Panc1 (cell line): ENCODE results near the gene GFAP. TPM values are rescaled to one million over a fixed set of nuclear protein-coding genes. Genes with fewer than 3 reads are reported as not detected.

Source experiments
- ATAC-seq: fragments of 200-7000 bp; cut with Tn5 transposase; 2 replicates; pipeline ENCODE4 v1.9.1; 2020; ENCODE audit warnings: mild to moderate bottlenecking, moderate library complexity
- BruUV-seq: library from RNA; stranded (reverse); fragments of 400-500 nt; replicated peaks from 2 replicates; lab custom pipeline; 2021; lab: Mats Ljungman, UMichigan
- CTCF ChIA-PET: fragments of 300-600 bp; sonication (Branson Sonifier 250); formaldehyde crosslinking; loops from one replicate; lab custom pipeline; 2022; ENCODE audit warnings: antibody characterized with exemption; lab: Charles Lee
- POLR2A ChIA-PET: fragments of 300-600 bp; sonication (Branson Sonifier 250); formaldehyde crosslinking; loops from one replicate; lab custom pipeline; 2022; ENCODE audit warnings: antibody characterized with exemption; lab: Charles Lee
- DNase-seq: peaks from one replicate; pipeline ENCODE4 v3.0.0-alpha.2; 2010; ENCODE audit warnings: low read depth, low spot score
- H3K27ac ChIP-seq: 2 replicates; pipeline ENCODE4 v1.5.1; 2011; ENCODE audit warnings: mild to moderate bottlenecking, low read length, inconsistent platforms
- H3K27me3 ChIP-seq: fragments of 200-500 bp; sonication (Bioruptor generic); 2 replicates; pipeline ENCODE4 v1.6.0; 2014; ENCODE audit warnings: low read length, inconsistent platforms; ENCODE audit not compliant: control insufficient read depth, insufficient read depth
- H3K36me3 ChIP-seq: fragments of 200-500 bp; sonication (Bioruptor generic); 2 replicates; pipeline ENCODE4 v1.5.1; 2014; ENCODE audit warnings: inconsistent platforms, mild to moderate bottlenecking, low read length, moderate library complexity; ENCODE audit not compliant: control insufficient read depth, insufficient read depth
- H3K4me1 ChIP-seq: 2 replicates; pipeline ENCODE4 v1.5.1; 2011; ENCODE audit warnings: inconsistent platforms, mild to moderate bottlenecking, low read length, moderate library complexity; ENCODE audit not compliant: control insufficient read depth, insufficient read depth
- H3K4me3 ChIP-seq, 2 experiments: 2 replicates each; pipeline ENCODE4 v1.5.1; 2011 to 2012; ENCODE audit warnings: low read depth in 2 of 2, low read length in 2 of 2, mild to moderate bottlenecking in 2 of 2, inconsistent platforms in 1 of 2, moderate library complexity in 1 of 2
- H3K9me3 ChIP-seq: fragments of 200-500 bp; sonication (Bioruptor generic); 2 replicates; pipeline ENCODE4 v1.5.1; 2014; ENCODE audit warnings: low read depth, mild to moderate bottlenecking, inconsistent platforms, low read length, moderate library complexity; ENCODE audit not compliant: control insufficient read depth, insufficient read depth
- CTCF ChIP-seq: fragments of 450-650 bp; IDR thresholded peaks from 2 replicates; pipeline ENCODE4 v1.5.1; 2017; ENCODE audit warnings: mild to moderate bottlenecking
- POLR2AphosphoS5 ChIP-seq: IDR thresholded peaks from 2 replicates; pipeline ENCODE4 v1.6.1; 2012; ENCODE audit warnings: mild to moderate bottlenecking, low read depth, low read length, moderate library complexity
- REST ChIP-seq, 2 experiments: IDR thresholded peaks; 2 replicates each; pipeline ENCODE4 v1.6.1; 2011 to 2012; ENCODE audit warnings: low read depth in 2 of 2, control low read depth in 1 of 2, low read length in 1 of 2, mild to moderate bottlenecking in 1 of 2, moderate library complexity in 1 of 2; ENCODE audit not compliant: insufficient read depth in 1 of 2
- SIN3A ChIP-seq: IDR thresholded peaks from 2 replicates; pipeline ENCODE4 v1.6.1; 2012; ENCODE audit warnings: low read depth, mild to moderate bottlenecking, low read length, moderate library complexity, borderline replicate concordance; ENCODE audit not compliant: insufficient read depth
- TCF7L2 ChIP-seq: IDR thresholded peaks from 2 replicates; pipeline ENCODE4 v1.6.1; 2011; ENCODE audit warnings: mild to moderate bottlenecking, low read depth, low read length, inconsistent platforms
- in situ Hi-C: cut with HindIII; loops from 2 replicates; pipeline ENCODE4 v1.10.0; 2016; ENCODE audit warnings: low sequenced_read_pairs, low pct_unique_long_range_greater_than_20kb
- intact Hi-C: fragments of 100-400 bp; cut with micrococcal nuclease; formaldehyde crosslinking; loops from one replicate; pipeline ENCODE4 v1.10.0; 2022; ENCODE audit not compliant: unreplicated experiment
- total RNA-seq: library from RNA; stranded (reverse); gene quantifications from one replicate; pipeline ENCODE4 v1.2.1, GENCODE V29; 2021; ENCODE audit not compliant: unreplicated experiment

GFAP gene
- total RNA-seq, 1 experiment from 2014 or later = not detected

- H3K4me3 ChIP-seq = no peak overlapping the region
- ATAC-seq = no peak
- no TSS peak for BruUV-seq
- intact Hi-C loops = no loop called here
- no peak for DNase-seq
- CTCF ChIA-PET = no interaction called here
- TF ChIP-seq POLR2AphosphoS5 = no peak
- no peak for TF ChIP-seq TCF7L2
- TF ChIP-seq REST (IDR thresholded peaks at IDR 0.05; ENCODE audit: insufficient read depth in 1 of 2, low read depth in 2 of 2, low read length in 1 of 2) = no peak
- no peak for TF ChIP-seq SIN3A
- no peak overlapping the region for H3K27ac ChIP-seq
- H3K36me3 ChIP-seq = peaks cover 6% of the 10 kb centered on the region; the same call in 1 of the 2 replicates
- H3K9me3 ChIP-seq = no peaks in the 10 kb centered on the region
- in situ Hi-C loops = no loop called here
- H3K4me1 ChIP-seq = no peaks in the 10 kb centered on the region
- no peaks in the 10 kb centered on the region for H3K27me3 ChIP-seq
- POLR2A ChIA-PET = no interaction called here
These were observed 20.7 kb downstream of the GFAP start for GRCh38 chr17:44894642-44895041.

GRCh38 chr17:44892250-44892649 is 23.1 kb downstream of the GFAP start:
- TF ChIP-seq REST (IDR thresholded peaks at IDR 0.05; ENCODE audit: insufficient read depth in 1 of 2, low read depth in 2 of 2, low read length in 1 of 2) (no peak), CTCF (no peak), SIN3A (no peak), TCF7L2 (no peak), POLR2AphosphoS5 (no peak)
- Histone ChIP-seq H3K4me1 (no peaks in the 10 kb centered on the region), H3K4me3 (no peak overlapping the region), H3K27me3 (no peaks in the 10 kb centered on the region), H3K9me3 (no peaks in the 10 kb centered on the region), H3K36me3 (peaks cover 2% of the 10 kb centered on the region; the same call in 1 of the 2 replicates), H3K27ac (no peak overlapping the region)
- in situ Hi-C loops = no loop called here
- intact Hi-C loops = no loop called here
- BruUV-seq = no TSS peak
- ChIA-PET CTCF (no interaction called here), POLR2A (interaction anchor here (0.6 kb wide), 1 partner anchor 147 kb away, joined by 4 read pairs; no protein-coding TSS in a partner anchor)
- ATAC-seq = no peak
- DNase-seq = no peak
